ENCODE measurements around the gene COL4A2.
"Not testable (repeated sequence)": the region's sequence is repeated elsewhere in the genome, so short reads cannot be mapped to it uniquely, and the experiment has no call there.

Gene COL4A2

GRCh38 chr13:110496281-110496680 is 189.2 kb downstream of the COL4A2 start:
- no peak for DNase-seq (ENCODE audit: low read depth)

- no peak for DNase-seq (ENCODE audit: low read depth)
These were observed 189.9 kb downstream of the COL4A2 start for GRCh38 chr13:110497003-110497402.

- DNase-seq (ENCODE audit: low read depth) = not testable (repeated sequence)
These were observed 190.8 kb downstream of the COL4A2 start for GRCh38 chr13:110497896-110498295.

GRCh38 chr13:110498327-110498726 is 191.2 kb downstream of the COL4A2 start:
- DNase-seq (ENCODE audit: low read depth) = no peak

DNA sequence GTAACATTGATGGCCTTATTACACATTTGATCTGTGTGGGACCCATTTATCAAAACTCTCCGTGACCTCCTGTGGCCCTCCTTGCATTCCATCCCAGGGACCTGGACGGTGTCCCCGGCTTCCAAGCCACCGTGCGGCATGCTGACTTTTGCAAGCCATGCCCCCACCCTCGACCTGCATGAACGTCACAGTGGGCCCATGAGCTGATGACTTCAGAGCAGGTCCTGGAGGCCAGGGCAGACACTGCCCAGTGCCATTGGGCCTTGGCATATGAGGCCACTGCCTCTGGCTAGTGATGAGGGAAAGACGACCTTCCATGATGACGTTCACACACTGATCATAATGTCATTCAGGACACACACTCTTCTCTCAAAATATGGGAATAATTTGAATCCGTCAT is 191.7 kb downstream of the COL4A2 start:
- DNase-seq (ENCODE audit: low read depth) = no peak

- peak; percentile 85 for DNase-seq (ENCODE audit: low read depth)
These were observed 192.7 kb downstream of the COL4A2 start for GRCh38 chr13:110499621-110500281.

DNA sequence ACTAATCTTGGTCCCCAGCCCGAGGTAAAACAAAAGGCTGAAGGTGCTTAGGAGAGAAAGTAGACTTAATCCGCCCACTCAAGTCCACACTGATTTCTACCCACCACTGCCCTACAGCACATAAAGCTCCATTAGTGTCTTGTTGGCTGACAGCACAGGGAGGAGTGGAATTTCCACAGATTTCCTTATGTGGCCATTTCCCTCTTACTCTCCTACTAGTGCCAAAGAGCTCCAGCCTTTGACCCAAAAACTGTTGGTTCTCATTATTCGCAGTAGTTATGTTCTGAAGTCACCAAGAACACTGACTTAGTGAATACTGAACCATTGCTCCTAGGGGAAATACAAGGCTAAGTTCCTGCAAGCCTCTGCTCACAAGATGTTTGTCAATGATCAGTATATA is 193.3 kb downstream of the COL4A2 start:
- DNase-seq (ENCODE audit: low read depth) = no peak

GRCh38 chr13:110501188-110501587 is 194.1 kb downstream of the COL4A2 start:
- DNase-seq (ENCODE audit: low read depth) = no peak

GRCh38 chr13:110503037-110503901 is 196.2 kb downstream of the COL4A2 start:
- DNase-seq (ENCODE audit: low read depth) = no peak

DNA sequence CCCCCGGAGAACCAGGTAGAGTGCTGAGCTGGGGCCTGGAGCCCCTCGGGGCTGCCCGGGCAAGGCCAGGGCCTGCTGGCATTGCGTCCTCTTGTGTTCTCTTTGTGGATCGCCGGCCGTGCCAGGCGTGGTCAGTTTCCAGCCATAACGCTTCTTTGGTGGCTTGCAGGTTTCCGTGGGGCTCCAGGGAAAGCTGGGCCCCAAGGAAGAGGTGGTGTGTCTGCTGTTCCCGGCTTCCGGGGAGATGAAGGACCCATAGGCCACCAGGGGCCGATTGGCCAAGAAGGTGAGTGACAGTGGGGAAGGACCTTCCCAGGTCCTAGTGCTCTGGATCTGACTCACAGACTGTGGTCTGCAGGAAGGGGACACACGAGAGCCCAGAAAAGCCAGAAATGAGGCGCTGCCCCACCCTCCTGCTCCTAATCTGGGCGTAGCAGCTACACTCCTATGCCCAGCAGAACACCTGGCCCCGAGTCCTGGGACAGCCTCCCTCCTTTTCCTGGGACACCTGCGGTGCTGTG is 197.0 kb downstream of the COL4A2 start:
- no peak for DNase-seq (ENCODE audit: low read depth)

DNA sequence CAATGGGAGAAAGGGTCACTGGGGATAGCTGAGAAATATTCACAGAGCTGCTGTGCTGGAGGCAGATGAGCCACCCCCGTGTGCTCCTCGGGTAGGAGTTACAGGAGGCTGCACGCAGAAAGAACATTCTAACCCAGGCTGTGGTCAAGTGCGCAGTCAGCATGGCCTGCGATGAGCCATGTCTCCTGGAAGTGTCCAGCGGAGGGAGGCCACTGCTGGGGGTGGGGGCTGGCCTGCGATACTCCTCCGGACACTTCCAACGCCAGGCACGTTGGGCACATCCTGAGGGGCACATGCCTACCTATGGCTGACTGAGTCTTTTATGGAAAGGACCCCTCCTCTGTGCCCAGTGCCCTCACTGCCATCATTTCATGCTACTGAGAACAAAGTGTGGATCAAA is 198.5 kb downstream of the COL4A2 start:
- DNase-seq (ENCODE audit: low read depth) = no peak

GRCh38 chr13:110506396-110506795 is 199.3 kb downstream of the COL4A2 start:
- no peak for DNase-seq (ENCODE audit: low read depth)

DNA sequence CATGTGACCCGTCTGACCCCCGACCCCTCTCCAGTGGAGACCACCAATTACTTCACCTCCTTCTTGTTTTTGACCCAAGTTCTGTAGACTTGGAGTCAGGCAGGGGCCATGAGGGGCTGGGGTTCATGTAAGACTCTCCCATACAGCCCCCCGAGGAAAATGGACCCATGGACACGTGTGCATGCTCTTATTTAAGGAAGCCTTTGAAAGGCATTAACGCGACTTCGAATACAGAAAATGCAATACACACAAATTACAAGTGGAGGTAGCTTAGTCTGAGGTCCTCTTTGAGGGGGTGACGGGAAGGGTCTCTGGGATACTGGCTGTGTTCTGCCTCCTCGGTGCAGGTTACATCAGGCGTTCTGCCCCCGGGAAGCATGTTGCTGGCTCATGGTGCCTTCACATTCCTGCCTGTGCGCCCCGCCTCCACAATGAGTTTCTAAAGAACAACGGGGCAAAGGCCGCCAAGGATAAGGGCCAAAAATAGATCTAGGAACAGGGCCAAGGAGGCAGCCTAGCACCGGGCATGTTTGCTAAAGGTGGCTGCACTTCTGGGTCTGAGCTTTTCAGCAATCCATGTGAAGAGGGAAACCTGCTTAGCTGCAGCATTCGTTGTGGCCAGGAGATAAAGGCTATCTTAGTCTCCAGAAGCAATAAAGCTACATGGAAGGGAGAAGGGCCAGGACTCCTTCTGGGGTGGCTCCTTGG is 199.9 kb downstream of the COL4A2 start:
- DNase-seq (ENCODE audit: low read depth) = no peak

DNA sequence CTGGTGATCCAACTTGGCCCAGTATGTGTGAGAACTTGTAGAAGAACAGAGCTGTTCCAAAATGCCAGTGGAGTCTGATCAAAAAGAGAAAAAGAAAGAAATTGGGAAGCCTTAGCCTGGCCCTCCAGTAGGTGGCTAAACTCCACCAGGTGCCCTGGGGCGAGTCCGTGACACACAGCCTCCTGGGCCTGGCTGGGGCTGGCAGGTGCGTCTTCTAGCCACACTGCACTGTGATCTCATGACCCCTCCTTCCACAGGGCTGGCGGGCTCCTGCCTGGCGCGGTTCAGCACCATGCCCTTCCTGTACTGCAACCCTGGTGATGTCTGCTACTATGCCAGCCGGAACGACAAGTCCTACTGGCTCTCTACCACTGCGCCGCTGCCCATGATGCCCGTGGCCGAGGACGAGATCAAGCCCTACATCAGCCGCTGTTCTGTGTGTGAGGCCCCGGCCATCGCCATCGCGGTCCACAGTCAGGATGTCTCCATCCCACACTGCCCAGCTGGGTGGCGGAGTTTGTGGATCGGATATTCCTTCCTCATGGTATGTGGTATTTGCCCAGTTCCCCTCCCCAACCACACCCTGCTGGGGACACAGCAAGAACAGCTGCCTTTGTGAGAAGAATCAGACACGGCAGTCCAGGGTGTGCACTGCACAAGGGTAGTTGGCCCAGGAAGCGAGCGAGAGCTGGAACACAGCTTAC is 200.7 kb downstream of the COL4A2 start:
- no peak for DNase-seq (ENCODE audit: low read depth)

DNA sequence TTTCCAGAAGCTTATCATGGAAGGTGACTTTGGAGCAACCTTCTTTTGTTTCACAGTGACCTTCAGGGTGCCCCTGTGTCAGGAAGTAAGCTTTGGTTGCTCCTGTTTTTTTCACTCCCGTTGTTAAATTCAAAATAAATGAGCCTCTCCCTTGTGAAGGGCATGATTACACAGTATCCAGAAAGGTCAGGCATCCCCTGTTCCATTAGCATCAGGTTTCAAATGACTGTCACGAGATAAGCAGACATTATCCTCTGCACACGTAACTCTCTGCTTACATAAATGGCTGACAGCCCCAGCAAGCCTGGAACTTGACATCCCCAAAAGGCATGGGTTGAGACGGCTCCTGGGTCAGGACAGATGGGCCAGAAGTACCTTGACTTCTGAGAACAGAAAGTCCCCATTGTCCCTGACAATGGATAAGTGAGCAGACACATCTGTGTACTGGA is 202.4 kb downstream of the COL4A2 start:
- DNase-seq (ENCODE audit: low read depth) = no peak

DNA sequence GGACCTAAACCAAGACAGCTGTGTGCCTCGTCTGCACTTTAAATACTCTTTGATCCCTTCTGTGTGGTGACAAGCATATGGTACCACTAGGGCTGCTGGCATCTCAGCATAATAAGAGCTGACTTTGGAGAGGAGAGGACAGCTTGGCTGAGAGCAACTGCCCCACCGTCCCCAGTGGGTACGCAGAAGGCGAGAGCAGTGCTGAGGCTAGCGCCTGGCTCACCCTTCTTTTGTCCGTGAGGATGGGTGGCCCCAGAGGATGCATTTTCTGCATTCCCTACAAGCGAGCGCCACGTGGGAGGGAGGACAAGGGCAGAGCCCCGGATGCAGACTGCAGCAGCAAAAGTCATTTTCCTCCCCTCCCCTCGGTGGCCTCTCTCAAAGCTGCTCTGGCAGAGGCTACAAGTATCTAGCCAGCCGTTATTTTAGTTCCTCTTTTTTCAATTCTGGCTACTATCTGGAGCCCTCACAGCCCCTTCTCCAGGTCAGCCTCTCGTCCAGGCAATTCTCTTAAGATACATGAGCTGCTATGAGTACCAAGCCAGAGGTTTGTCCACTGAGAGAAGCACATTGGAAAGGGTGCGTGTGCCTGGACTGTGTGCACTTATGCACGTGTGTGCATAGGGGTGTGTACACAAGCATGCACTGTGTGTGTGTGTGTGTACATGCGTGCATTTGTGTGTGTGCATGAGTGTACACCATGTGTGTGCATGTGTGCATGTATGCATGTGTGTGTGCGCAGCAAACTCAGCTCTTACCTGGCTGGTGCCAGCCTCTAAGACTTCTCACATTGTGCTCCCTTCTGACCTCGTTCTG is 203.1 kb downstream of the COL4A2 start:
- DNase-seq (ENCODE audit: low read depth) = no peak

GRCh38 chr13:110511509-110512181 is 204.6 kb downstream of the COL4A2 start:
- no peak for DNase-seq (ENCODE audit: low read depth)

DNA sequence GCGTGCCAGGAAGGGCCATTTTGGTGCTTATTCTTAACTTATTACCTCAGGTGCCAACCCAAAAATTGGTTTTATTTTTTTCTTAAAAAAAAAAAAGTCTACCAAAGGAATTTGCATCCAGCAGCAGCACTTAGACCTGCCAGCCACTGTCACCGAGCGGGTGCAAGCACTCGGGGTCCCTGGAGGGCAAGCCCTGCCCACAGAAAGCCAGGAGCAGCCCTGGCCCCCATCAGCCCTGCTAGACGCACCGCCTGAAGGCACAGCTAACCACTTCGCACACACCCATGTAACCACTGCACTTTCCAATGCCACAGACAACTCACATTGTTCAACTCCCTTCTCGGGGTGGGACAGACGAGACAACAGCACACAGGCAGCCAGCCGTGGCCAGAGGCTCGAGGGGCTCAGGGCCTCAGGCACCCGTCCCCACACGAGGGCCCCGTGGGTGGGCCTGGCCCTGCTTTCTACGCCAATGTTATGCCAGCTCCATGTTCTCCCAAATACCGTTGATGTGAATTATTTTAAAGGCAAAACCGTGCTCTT is 205.2 kb downstream of the COL4A2 start:
- DNase-seq (ENCODE audit: low read depth) = no peak

DNA sequence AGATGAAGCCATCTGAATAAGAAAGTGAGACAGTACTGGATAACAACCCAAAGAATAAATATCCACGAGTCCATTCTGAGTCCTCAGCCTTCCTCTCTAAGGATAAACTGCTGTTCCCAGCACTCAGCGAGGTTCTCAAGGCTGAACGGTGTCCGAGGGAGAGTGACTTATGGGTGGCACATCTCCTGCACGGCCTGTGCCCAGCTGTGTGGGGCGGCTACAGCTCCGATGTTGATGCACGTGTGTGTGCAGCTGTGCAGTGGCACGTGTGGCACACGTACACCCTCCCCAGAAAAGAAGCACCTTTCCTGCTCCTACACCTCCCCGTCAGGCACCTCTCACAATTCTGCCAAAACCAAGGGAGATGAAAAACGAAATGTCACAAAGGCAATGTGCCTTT is 209.4 kb downstream of the COL4A2 start:
- DNase-seq (ENCODE audit: low read depth) = no peak
